NCI-H526 treated with DMSO at 0.1 percent for 48 hours (cell line): ENCODE measurements around the gene PTPRM.

Source experiments
- DNase-seq: peaks from one replicate; lab custom pipeline; 2025; lab: John Stamatoyannopoulos, UW

PTPRM gene

GRCh38 chr18:8175501-8176061 is 608.5 kb downstream of the PTPRM start:
- DNase-seq = no peak

GRCh38 chr18:8176109-8176508 is 609.0 kb downstream of the PTPRM start:
- no peak for DNase-seq

- no peak for DNase-seq
Observed at GRCh38 chr18:8176554-8176953, 609.4 kb downstream of the PTPRM start.

GRCh38 chr18:8177330-8178016 is 610.4 kb downstream of the PTPRM start:
- no peak for DNase-seq

- no peak for DNase-seq
Observed at GRCh38 chr18:8186413-8186812, 619.3 kb downstream of the PTPRM start.

GRCh38 chr18:8188184-8188583 is 621.1 kb downstream of the PTPRM start:
- no peak for DNase-seq

GRCh38 chr18:8190980-8191379 is 623.9 kb downstream of the PTPRM start:
- no peak for DNase-seq

- no peak for DNase-seq
Observed at GRCh38 chr18:8194431-8194830, 627.3 kb downstream of the PTPRM start.

- DNase-seq = no peak
Observed at GRCh38 chr18:8196238-8196637, 629.1 kb downstream of the PTPRM start.

GRCh38 chr18:8197499-8197898 is 630.4 kb downstream of the PTPRM start:
- no peak for DNase-seq

GRCh38 chr18:8207996-8208395 is 640.9 kb downstream of the PTPRM start:
- DNase-seq = no peak

GRCh38 chr18:8208716-8209115 is 641.6 kb downstream of the PTPRM start:
- DNase-seq = no peak

GRCh38 chr18:8212896-8213780 is 646.0 kb downstream of the PTPRM start:
- DNase-seq = no peak

- no peak for DNase-seq
Observed at GRCh38 chr18:8215741-8216140, 648.6 kb downstream of the PTPRM start.

GRCh38 chr18:8217051-8217564 is 650.0 kb downstream of the PTPRM start:
- DNase-seq = no peak

GRCh38 chr18:8218197-8218596 is 651.1 kb downstream of the PTPRM start:
- no peak for DNase-seq

GRCh38 chr18:8221452-8221851 is 654.3 kb downstream of the PTPRM start:
- no peak for DNase-seq

- DNase-seq = no peak
Observed at GRCh38 chr18:8224576-8224975, 657.5 kb downstream of the PTPRM start.

GRCh38 chr18:8229040-8229439 is 661.9 kb downstream of the PTPRM start:
- DNase-seq = no peak

- DNase-seq = no peak
Observed at GRCh38 chr18:8229787-8230186, 662.7 kb downstream of the PTPRM start.

GRCh38 chr18:8231316-8231715 is 664.2 kb downstream of the PTPRM start:
- DNase-seq = no peak

GRCh38 chr18:8232791-8233190 is 665.7 kb downstream of the PTPRM start:
- DNase-seq = no peak

GRCh38 chr18:8235894-8236293 is 668.8 kb downstream of the PTPRM start:
- DNase-seq = no peak
